GM08714 (cell line): ENCODE data around the gene ORAI3.
"Not testable (repeated sequence)": the region's sequence is repeated elsewhere in the genome, so short reads cannot be mapped to it uniquely, and the experiment has no call there.

ENCODE experiments used
- H3K4me3 ChIP-seq: fragments of 200-500 bp; sonication (Bioruptor generic); 2 replicates; pipeline ENCODE4 v1.5.1; 2014; ENCODE audit warnings: mild to moderate bottlenecking, low read length, inconsistent platforms
- ZNF274 ChIP-seq: IDR thresholded peaks from 2 replicates; pipeline ENCODE4 v1.6.1; 2012; ENCODE audit warnings: mild to moderate bottlenecking, low read depth, low read length

The ORAI3 gene

DNA sequence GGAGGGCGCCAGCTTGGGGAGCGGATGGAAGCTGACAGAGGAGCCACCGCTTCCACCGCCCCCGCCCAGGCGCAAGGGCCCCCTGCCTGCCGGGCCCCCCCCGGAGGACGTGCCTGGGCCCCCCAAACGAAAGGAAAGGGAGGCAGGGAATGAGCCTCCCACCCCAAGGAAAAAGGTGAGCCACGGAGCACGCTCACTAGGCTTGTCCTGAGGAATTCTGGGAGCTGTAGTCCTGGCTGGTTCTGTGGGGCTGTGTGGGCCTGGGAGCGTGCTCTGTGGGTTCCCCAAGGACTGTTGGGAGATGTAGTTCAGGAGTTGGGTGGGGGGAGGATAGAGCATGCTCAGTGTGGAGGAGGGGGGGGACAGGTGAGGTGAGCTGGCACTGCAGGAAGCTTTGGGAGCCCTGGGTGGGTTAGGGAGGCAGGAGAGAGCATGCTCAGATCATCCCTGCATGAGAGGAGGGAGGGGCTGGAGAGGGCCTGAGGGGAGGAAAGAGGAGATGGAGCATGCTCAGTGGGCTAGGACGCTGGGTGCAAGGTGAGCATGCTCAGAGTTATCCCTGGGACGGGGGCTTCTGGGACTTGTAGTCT, 21.0 kb upstream of the ORAI3 start:
- no peak for TF ChIP-seq ZNF274
- H3K4me3 ChIP-seq, result no peak overlapping the region

- no peak overlapping the region for H3K4me3 ChIP-seq
- no peak for TF ChIP-seq ZNF274
Measured at GRCh38 chr16:30928390-30928789, 20.5 kb upstream of the ORAI3 start.

GRCh38 chr16:30929167-30929566, 19.7 kb upstream of the ORAI3 start:
- no peak for TF ChIP-seq ZNF274

DNA sequence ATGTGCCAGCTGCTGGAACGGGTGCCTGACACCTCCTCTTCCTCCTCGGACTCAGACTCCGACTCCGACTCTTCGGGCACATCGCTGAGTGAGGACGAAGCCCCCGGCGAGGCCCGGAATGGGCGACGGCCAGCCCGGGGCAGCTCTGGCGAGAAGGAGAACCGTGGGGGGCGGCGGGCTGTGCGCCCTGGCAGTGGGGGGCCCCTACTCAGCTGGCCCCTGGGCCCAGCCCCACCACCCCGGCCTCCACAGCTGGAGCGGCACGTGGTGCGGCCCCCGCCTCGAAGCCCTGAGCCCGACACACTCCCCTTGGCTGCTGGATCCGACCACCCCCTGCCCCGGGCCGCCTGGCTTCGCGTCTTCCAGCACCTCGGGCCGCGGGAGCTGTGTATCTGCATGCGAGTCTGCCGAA, 18.7 kb upstream of the ORAI3 start:
- no peak overlapping the region for H3K4me3 ChIP-seq
- TF ChIP-seq ZNF274, result no peak

More at GRCh38 chr16:30929167-30929566, 19.7 kb upstream of the ORAI3 start:
- H3K4me3 ChIP-seq, result no peak overlapping the region

GRCh38 chr16:30931068-30931650, 17.7 kb upstream of the ORAI3 start:
- no peak overlapping the region for H3K4me3 ChIP-seq
- TF ChIP-seq ZNF274, result no peak

GRCh38 chr16:30934827-30935557, 13.9 kb upstream of the ORAI3 start:
- H3K4me3 ChIP-seq, result no peak overlapping the region
- no peak for TF ChIP-seq ZNF274

DNA sequence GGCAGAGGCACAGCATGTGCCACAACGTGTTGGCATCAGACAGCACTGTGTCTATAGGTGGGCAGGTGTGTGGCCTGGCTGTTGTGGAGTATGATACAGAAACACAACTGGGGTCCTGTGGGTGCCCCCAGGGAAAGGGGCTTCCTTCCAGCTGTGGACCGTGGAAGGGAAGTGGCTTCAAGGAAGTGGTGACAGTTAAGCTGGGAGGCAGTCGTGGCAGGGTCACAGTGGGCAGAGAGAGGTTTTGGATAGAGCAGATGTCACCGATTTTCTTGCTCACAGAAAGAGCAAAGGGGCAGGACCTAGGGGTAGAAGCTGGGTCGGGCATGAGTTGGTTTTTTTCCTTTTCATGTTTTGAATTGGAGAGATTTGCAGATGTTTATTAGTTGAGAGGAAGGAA, 11.2 kb upstream of the ORAI3 start:
- no peak for TF ChIP-seq ZNF274
- H3K4me3 ChIP-seq, result no peak overlapping the region

- H3K4me3 ChIP-seq, result not testable (repeated sequence)
Measured at GRCh38 chr16:30939571-30939970, 9.3 kb upstream of the ORAI3 start.

GRCh38 chr16:30941600-30942425, 7.1 kb upstream of the ORAI3 start:
- no peak overlapping the region for H3K4me3 ChIP-seq
- TF ChIP-seq ZNF274, result no peak

DNA sequence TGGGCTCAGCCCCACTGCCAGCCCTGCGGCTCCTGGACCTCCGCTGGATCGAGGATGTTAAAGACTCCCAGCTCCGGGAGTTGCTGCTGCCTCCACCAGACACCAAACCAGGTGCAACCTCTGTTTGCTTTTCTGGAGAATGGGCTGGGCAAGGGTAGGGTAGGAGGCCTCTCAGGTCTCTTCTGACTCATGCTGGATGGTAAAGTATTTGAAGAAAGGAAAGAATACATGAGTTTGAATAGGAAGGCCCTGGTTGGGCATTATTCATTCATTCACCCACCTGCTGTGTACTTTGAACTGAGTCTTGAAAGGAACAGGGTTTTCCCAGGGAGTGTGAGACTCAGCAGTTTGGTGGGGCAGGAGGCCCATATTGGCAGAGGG, 6.5 kb upstream of the ORAI3 start:
- no peak for TF ChIP-seq ZNF274

GRCh38 chr16:30944352-30944751, 4.5 kb upstream of the ORAI3 start:
- TF ChIP-seq ZNF274, result no peak
- no peak overlapping the region for H3K4me3 ChIP-seq

More for the DNA sequence above, 6.5 kb upstream of the ORAI3 start:
- H3K4me3 ChIP-seq, result no peak overlapping the region

- TF ChIP-seq ZNF274, result no peak
- H3K4me3 ChIP-seq, result no peak overlapping the region
Measured at GRCh38 chr16:30946671-30947540, 2.0 kb upstream of the ORAI3 start.

DNA sequence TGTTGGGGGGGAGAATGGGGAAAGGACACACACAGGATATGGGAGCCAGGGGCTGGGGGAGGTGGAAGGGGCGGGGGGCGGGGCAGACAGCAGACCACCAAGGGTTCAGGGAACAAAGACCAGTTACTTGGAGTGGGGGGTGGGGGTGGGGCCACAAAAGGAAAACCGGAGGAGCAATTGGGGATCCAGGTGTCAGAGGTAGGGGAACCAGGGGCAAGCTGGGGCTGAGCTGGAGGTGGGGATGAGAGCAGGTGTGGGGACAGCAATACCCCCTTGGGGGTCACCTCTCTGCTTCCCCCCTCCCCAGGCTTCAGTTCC, 1.4 kb upstream of the ORAI3 start:
- no peak for TF ChIP-seq ZNF274
- H3K4me3 ChIP-seq, result no peak overlapping the region
